Panc1 (cell line): Measurements from ENCODE around the gene PIK3R5.

ENCODE experiments used
- CTCF ChIP-seq: fragments of 450-650 bp; IDR thresholded peaks from 2 replicates; pipeline ENCODE4 v1.5.1; 2017; ENCODE audit warnings: mild to moderate bottlenecking
- POLR2AphosphoS5 ChIP-seq: IDR thresholded peaks from 2 replicates; pipeline ENCODE4 v1.6.1; 2012; ENCODE audit warnings: mild to moderate bottlenecking, low read depth, low read length, moderate library complexity
- SIN3A ChIP-seq: IDR thresholded peaks from 2 replicates; pipeline ENCODE4 v1.6.1; 2012; ENCODE audit warnings: low read depth, mild to moderate bottlenecking, low read length, moderate library complexity, borderline replicate concordance; ENCODE audit not compliant: insufficient read depth
- TF ChIP-seq, protein P1 (sequence below), 2 experiments: IDR thresholded peaks; 2 replicates each; pipeline ENCODE4 v1.6.1; 2011 to 2012; ENCODE audit warnings: low read depth in 2 of 2, control low read depth in 1 of 2, low read length in 1 of 2, mild to moderate bottlenecking in 1 of 2, moderate library complexity in 1 of 2; ENCODE audit not compliant: insufficient read depth in 1 of 2

- no peak for TF ChIP-seq POLR2AphosphoS5
- no peak for TF ChIP-seq CTCF
- TF ChIP-seq, protein P1, sequence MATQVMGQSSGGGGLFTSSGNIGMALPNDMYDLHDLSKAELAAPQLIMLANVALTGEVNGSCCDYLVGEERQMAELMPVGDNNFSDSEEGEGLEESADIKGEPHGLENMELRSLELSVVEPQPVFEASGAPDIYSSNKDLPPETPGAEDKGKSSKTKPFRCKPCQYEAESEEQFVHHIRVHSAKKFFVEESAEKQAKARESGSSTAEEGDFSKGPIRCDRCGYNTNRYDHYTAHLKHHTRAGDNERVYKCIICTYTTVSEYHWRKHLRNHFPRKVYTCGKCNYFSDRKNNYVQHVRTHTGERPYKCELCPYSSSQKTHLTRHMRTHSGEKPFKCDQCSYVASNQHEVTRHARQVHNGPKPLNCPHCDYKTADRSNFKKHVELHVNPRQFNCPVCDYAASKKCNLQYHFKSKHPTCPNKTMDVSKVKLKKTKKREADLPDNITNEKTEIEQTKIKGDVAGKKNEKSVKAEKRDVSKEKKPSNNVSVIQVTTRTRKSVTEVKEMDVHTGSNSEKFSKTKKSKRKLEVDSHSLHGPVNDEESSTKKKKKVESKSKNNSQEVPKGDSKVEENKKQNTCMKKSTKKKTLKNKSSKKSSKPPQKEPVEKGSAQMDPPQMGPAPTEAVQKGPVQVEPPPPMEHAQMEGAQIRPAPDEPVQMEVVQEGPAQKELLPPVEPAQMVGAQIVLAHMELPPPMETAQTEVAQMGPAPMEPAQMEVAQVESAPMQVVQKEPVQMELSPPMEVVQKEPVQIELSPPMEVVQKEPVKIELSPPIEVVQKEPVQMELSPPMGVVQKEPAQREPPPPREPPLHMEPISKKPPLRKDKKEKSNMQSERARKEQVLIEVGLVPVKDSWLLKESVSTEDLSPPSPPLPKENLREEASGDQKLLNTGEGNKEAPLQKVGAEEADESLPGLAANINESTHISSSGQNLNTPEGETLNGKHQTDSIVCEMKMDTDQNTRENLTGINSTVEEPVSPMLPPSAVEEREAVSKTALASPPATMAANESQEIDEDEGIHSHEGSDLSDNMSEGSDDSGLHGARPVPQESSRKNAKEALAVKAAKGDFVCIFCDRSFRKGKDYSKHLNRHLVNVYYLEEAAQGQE (IDR thresholded peaks at IDR 0.05; ENCODE audit: insufficient read depth in 1 of 2, low read depth in 2 of 2, low read length in 1 of 2): no peak
- TF ChIP-seq SIN3A: no peak
Measured at GRCh38 chr17:8859804-8860430, 105.6 kb downstream of the PIK3R5 start.
